Stimulated activated CD4-positive, alpha-beta T cell treated with anti-CD3 and anti-CD28 coated beads, Interleukin-2, amount 100 ng/mL, for 48 hours (primary cell): ENCODE measurements around the gene OCA2.

Source experiments
- DNase-seq, 2 donors: peaks; one replicate each; pipeline ENCODE4 v3.0.0-alpha.2; 2020

The OCA2 gene

DNA sequence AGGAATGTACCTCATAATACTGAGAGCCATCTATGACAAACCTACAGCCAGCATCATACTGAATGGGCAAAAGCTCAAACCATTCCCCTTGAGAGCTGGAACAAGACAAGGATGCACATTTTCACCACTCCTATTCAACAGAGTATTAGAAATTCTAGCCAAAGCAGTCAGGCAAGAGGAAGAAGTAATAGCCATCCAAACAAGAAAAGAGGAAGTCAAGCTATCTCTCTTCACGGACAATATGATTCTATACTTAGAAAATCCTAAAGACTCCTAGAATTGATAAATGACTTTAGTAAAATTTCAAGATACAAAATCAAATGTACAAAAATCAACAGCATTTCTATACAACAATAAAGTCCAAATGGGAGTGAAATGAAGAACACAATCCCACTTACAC, 30.2 kb downstream of the OCA2 start:
- no peak for DNase-seq

DNA sequence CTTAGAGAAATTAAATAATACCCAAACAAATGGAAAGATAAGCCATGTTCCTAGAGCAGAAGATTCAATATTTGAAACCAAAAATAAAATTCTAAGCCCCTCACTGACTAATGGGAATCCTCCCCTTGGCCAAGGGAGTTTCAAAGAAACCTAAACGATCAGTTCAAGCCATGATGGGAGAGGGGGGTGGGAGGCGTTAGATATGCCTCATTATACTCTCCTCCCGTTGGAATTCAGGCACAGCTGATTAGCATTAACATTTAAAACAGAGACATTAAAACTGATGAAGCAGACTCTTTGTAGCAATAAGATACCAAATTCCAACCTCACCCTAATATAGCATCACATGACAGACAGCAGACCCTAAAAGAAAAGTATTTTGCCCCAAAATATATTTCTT, 32.9 kb downstream of the OCA2 start:
- DNase-seq, result no peak

DNA sequence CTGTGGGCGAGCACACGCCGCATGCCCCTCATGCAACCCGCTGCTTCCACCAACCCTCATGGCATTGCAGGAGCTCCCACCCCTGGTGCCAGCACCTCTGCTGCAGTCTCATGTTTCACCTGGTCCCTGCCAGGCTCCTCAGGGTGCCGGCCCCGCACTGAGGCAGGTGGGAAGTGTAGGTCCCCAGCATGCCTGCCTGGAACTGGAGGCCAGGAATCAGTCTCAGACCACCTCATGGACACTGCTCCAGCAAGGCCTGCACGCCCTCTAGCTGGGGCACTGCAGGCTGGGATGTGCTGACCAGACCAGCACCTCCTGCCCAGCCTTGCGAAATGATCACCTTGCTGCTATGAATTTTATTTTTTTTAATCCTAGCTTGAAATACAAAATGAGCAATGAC, 39.1 kb downstream of the OCA2 start:
- DNase-seq, result no peak

DNA sequence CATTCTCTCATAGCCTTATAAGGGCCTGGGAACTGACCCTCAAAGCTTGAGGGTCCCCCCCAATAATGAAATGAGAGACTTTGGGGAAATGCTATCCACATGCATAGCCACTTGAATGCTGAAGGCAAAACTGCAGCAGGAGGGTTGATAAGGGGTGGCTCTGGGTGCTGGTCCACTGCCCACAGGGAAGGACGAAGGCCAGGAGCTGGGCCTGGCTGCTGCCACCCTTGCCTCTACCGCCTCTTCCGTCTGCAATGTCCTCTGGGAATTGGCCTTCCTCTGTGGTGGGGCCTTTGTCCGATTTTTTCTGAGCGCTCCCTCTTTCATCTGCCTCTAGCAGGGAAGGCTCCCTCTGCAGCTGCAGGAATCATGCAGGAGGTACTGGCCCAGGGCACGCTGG, 41.0 kb downstream of the OCA2 start:
- no peak for DNase-seq

DNA sequence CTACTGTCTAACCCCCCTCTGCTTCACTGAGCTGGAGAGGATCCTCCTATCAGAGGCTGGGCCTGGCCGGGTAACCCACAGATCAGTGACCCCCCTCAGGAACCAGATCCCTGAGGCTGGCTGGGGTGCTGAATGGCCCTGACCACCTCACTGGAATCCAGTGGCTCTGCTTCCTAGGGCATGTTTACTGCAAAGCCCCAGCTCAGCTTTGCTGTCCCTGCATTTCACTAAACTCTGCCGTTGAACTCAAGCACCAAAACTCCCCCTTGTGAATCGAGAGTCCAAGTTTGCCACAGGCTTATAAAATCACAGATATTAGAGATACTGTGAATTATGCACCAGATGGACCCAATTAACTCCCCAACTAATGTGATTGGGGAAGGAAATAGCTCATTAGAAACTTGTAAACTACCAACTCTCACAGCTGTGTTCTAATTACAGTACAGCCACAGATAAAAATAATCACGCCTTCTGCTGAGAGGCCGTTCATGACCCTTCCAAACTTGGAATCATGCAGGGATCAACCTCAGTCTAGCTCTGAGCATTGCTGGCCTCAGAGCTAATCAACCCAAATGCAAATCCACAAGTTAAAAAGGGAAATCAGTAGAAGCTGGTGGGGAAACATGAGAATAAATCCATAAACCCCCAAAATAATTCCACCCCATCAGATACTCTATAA, 47.0 kb downstream of the OCA2 start:
- DNase-seq, result no peak

DNA sequence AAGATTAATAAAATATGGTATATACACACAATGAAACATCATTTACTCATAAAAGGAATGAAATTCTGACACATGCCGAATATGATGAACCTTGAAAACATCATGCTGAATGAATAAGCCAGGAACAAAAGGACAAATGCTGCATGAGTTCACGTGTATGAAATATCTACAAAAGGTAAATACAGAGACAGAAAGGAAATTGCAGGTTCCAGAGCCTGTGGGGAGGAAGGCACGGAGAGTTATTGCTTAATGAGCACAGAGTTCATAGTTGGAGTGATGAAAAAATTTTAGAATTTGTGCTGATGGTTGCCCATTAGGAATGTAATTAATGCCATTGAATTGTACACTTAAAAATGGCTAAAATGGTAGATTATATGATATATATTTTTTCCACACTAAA, 49.5 kb downstream of the OCA2 start:
- no peak for DNase-seq

DNA sequence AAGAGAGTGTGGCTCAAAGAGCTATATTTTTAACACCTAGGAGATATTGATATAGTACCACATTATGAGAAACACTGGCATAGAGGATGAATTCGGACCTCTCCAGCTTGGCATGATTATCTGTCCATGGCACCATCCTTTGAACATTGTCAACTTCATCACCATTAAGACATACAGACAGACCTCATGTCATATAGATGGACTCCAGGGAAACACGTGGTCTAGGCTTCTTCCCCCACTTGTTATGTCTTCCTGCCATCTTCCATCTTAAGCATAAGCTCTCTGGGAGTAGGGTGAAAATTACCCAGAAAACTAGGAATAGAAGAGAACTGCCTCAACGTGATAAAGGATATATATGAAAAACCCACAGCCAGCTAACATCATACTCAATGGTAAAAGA, 51.8 kb downstream of the OCA2 start:
- no peak for DNase-seq

DNA sequence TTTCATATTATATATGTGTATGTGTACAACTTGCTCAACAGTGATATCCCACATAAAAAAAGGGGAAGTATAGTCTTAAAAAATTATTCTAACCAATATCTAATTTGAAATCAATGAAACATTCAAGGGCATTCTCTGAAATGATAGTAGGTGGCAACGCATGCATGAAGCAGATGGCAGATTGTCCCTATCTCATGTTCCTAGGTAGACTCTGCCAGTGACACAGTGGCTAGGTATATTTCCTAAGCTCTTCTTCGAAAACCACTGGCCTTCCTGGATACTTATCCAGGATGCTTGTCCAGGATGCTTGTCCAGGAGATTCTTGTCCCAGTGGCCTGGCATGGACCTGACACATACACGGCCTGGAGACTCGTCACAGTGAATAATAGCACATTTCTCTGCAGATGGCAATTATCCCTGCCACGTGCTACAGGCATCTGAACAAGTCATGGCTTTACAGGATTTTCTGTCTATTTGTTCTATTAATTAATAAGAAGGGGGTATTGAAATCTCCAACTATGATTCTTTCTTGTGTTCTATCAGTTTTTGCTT, 54.9 kb downstream of the OCA2 start:
- no peak for DNase-seq

DNA sequence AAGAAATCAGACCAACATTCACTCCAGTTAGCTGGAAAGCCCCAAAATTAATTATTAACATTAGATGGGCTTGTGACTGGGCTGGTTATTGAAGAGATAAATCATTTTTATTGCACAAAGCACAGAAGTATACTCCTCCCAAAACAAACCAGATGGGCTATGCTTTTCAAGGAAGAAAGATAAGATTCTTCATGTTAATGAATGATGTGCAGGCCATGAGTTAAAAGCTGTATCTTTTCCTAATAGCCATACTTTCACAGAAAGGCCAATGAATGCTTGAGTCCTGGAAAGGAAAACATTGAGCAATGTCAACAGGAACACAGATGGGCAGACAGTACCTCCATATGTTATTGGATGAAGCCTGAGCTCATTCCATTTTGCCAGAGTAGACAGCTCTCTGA, 55.4 kb downstream of the OCA2 start:
- DNase-seq, result no peak

DNA sequence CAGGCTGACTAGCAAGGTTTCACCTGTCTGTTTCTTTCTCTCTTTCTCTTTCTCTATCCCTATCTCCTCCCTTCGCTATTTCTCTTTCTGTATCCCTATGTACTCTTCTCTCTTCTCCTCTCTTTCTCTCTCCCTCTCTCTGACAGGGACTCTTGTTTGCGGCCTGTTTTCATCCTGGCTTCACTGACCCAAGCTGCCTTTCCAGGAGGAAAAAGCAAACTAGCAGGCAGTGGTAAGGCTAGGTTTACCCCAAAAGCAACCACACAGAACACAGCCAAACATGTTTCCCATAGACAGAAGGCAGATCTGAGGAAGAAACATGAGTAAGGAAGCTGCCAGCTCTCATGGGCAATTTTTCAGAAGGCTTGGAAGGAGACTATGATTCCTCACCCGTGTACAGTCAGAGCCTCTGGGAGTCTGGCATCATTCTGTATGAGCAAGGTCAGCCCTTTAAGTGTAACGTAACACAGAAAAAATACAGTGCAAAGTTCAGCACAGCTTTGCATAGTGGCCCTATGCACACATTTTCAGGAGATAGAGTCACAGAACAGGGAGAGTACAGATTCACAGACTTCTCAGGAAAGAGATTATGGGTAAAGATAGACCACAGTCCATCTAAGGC, 61.0 kb downstream of the OCA2 start:
- DNase-seq, result no peak

DNA sequence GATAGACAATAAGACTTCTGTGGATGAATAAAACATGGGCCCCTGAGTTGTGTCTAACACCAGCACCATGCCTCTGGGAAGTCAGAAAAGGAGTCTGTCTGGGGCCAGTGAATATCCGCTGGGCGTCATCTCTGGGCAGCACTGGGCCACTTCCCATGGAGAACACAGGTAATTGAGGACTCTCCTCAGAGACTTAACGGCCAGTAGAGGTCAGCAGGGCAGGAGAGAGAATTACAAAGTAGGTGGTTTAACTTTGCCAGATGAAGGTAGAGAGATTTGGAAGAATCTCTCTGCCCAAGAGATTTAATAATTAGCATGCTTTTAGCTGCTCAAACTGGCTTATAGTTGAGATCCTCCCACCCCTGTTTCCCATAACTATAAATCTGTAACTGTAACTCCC, 65.7 kb downstream of the OCA2 start:
- DNase-seq, result no peak

DNA sequence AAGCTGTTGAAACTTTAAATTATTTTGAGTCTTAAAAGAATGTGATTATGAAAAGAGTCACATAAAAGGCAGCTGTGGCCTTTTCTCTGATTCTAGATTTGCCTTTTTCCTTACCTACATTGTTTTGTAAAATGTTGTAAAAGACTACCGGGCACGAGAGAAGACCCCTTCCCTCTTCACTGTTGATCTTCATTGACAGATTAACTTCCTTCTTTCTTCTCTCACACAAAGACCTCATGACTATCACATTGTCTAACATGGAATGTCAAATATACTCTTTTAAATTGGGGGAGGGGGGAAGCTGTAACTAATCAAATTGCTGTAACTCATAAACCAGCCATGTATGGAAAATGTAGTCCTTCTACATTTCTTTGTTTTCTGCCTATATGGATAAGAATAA, 68.3 kb downstream of the OCA2 start:
- no peak for DNase-seq

DNA sequence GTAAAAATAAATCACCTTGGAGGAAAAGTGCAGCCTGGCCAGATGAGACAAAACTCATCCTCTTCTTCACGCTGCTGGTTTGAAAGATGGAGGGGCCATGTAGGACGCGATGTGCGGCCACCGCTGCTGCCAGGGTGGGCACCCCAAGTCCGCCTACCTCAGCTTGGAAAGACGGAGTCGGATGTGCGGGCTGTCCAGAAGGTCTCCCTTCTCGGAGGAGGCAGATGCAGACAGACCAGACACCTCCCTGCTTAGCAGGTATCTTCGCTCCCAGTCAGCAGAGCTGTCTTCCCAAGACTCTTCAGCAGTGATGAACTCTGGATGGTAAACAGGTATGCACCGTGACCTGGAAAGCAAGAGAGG, 71.4 kb downstream of the OCA2 start:
- DNase-seq, result no peak

DNA sequence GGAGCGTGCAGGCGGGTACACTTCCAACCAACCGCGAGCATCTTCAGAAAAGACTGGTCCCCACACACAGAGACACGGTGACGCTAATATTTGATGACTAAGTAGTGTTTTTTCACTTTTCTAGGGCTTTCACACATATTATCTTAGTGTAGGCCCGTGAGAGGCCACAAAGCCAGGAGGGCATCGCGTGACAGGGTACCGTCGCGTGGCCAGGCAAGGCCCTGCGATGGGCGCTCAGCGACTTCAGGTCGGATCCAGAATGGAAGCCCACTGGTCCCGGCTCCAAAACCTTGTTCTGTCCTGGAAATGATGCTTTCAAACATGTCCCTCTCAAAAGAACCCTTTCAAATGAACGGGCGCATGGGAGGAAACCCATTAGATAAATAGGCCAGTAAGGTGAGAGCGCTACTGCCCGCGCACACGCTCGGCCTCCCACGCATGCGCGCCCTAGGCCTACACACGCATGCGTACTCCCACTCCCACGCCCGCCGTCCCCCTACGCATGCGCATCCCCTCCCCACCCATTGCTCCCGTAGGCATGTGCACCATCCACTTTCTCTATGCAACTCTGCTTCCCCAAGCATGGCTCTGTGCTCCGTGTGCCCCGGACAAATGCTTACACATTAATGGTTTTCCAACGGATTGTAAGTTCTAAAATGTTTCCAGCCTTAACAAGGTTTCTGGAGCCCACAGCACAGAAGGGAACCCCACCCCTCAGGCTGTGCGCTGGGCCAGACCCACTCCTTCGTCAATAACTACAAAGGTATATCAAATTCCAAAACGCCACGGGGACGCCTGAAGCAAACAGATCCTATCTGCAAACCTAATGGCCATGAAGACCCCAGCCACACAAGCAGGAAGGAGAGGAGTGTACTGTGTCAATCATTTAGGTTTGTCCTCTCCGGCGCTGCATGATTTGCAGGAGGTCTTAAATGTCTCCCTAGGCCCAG, 72.1 kb downstream of the OCA2 start:
- no peak for DNase-seq

DNA sequence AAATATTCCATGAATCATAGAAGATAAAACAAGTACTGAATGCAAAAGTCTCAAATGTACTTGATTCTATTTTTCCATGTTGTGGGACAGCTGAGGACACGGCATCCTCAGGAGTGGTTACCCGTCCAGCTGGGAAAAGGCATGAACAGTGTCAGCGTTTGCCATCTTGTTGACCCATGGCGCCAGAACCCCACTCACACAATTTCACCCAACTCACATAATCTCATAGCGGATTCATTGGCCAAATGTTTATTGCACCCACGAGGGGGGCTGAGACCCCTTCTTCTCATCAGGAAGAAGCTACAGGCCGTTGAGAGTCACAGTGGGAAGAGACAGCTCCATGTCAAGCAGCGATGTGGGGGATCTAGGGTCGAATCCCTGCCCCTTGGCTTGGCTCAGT, 72.9 kb downstream of the OCA2 start:
- no peak for DNase-seq

DNA sequence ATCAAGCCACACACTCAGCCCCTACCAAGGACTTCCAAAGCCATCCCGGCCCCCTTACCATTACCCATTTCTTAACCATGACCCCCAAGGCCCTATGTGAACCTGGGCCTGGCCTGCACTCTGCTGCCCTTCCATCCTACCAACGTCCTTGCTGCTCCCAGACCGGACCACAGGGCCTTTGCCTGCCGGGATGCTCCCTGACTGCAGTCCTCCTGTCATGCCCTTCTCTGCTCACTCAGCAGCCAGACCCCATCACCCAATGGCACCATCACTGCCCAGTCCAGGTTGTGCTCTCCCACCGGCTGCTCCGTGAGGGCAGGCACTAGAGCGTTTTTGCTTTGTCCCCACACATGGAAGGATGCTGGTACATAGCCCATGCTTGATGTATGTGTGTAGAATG, 73.7 kb downstream of the OCA2 start:
- no peak for DNase-seq

DNA sequence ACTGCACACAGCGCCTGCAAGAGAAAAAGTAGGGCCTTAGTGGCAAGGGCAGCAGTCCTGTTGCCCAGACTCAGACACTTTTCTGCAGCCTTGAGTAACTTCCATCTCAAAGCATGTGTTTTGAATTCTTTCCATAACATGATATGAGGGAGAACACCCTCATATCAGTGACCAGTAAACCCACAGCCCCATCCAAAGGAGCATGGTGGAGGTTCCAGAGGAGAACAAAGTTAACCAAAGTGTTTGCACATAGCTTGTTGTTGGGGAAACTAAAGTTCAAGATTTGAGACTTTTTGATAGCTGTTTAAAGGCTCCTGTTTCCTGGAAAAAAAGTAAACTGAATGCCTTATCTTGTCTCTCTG, 74.2 kb downstream of the OCA2 start:
- DNase-seq, result no peak

DNA sequence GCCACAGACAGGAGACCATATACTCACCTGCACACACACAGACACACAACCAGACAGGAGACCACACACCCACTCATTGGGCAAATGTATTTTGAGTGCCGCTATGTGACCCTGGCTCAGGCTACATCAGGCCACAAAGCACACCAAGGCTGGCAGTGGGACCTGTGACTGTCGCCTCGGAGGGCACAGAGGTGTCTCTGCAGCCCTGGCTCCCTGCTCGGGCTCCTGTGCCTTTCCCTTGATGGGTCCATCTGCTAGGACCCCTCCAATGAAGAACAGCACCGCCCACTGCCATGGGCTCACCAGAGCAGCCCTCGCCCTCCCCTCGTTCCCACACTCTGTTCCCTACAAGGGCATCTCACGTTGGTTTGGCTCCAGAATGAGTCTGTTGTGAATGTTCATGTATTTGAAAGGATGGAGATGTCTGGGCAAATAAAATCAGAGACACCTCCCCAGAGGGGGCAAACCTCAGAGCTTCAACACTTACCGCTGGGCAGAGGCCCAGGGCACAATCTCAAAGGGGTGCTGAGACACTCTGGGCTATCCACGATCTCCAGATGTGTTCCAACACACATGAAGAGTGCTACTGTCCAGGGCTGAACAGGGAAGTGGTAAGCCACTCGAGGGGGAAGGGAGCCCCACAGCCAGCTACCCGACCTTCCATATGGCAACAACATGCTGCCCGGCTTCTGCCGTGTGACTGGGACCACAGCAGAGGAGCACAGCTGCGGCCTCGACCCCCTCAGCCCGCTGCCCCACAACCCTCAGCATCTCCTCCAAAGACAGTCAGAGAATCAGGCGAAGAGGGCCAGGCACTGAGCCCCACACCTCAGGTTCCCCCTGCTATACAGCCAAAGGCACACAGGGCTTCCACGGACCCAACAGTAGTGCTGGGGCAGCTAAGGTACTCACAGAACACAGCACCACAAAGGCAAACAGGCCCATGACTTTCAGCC, 74.9 kb downstream of the OCA2 start:
- DNase-seq, result no peak

DNA sequence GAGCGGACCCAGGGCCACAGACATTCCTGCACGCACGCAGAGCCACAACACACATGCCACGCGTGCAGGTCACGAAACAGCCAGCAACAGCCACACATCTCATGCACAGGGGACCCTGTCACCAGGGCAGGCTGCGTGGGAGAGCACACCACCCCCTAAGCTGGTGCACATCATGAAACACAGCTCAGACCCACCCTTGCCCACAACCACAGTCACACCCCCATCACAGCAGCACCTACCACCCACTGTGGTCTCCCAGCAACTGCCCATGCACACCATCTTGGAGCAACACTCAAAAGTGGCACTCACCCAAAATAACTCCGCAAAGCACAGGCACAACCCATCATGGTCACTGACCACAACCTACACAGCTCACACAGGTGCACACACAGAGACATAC, 75.7 kb downstream of the OCA2 start:
- DNase-seq, result no peak

DNA sequence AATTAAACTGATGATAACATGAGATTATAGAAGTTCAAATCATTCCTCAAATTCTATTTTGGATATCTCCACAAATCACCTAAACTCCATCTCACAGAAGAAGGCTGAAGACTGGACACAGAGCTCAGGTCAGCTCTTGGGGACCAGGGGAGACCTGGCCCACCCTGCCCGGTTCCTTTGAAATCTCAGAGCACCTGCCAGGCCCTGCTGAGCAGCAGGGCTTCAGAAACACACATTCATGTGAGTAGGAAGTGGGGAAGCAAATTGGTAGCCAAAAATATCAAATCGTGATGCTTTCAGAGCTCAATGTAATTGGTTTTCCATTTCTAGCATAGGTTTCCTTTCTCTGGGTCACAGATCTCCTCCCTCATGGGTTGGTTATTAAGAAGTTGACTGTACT, 76.2 kb downstream of the OCA2 start:
- DNase-seq, result no peak

DNA sequence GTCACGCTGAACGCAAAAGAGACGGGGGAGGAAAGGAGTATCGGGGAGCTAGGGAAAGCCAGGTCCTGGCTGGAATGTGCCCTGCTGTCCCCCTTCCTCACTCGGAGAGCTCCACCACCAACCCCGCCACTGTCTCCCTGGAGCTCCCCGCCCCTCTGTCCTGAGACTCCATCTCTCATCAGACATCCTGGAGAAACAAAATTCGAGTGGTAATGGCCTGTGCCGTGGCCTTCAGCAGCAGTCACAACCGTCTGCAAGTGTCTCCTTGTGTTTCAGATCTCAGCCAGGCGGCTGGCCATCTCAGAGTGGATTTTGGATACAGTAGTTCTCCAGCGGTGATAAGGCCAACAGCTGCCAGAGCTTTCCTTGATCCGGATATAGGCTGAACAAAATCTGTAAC, 76.9 kb downstream of the OCA2 start:
- no peak for DNase-seq

DNA sequence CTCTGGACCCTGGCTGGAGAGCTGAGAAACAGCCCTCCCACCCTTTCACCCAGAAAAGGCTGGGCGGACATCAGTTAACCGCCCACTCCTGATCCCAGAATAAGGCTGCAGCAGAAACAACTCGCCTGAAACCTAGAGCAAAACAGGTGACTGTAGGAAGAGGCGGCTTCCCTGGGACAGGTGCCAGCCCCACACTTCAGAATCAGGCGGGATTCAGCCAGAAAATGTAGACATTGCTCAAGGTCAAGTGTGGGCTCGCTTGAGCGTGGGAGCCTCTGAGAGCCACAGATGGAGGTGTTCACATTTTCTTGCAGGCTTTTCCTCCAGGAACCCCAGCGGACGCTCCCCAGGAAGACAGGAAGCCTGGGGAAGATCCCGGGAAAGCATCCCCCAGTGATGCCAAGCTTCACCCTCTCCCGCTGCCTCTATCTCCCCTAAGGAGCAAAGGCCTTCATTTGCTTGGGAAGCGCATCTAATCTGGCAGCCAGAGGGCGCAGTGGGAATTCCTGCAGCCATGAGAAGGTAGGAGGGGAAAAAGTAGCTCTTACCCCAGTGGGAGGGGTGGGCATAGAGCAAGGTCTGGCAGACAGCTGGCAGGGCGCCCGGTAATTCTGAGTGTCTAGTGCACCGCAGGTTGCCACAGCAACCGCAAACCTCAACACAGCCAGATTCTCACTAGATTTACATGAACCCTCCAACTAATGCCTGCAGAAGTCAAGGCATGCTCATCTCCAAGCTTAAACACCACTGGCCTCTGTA, 77.7 kb downstream of the OCA2 start:
- no peak for DNase-seq
